WTC11 (cell line): ENCODE measurements around the gene TNS3. TPM values are rescaled to one million over a fixed set of nuclear protein-coding genes. Genes with fewer than 3 reads are reported as not detected.

ENCODE experiments used
- ATAC-seq: fragments of 200-7000 bp; cut with Tn5 transposase; 2 replicates; pipeline ENCODE4 v1.10.0; 2021; ENCODE audit warnings: mild to moderate bottlenecking, moderate library complexity
- CTCF ChIA-PET: fragments of 300-600 bp; sonication (Branson Sonifier 250); formaldehyde crosslinking; loops from one replicate; lab custom pipeline; 2021; ENCODE audit warnings: antibody characterized with exemption; lab: Charles Lee
- POLR2A ChIA-PET: fragments of 350-600 bp; sonication (Branson Sonifier 250); formaldehyde crosslinking; loops from one replicate; lab custom pipeline; 2021; ENCODE audit warnings: antibody characterized with exemption; lab: Charles Lee
- DNase-seq: peaks from one replicate; pipeline ENCODE4 v3.0.0; 2021; ENCODE audit warnings: low spot score
- H3K27ac Mint-ChIP-seq: 2 replicates; pipeline ENCODE4 v1.8.0; 2021; ENCODE audit warnings: mixed read lengths
- H3K27me3 Mint-ChIP-seq: 2 replicates; pipeline ENCODE4 v1.8.0; 2021; ENCODE audit warnings: low read depth, mild to moderate bottlenecking, moderate library complexity, mixed read lengths
- H3K36me3 Mint-ChIP-seq: 2 replicates; pipeline ENCODE4 v1.8.0; 2021; ENCODE audit warnings: mixed read lengths
- H3K4me1 Mint-ChIP-seq: 2 replicates; pipeline ENCODE4 v1.8.0; 2022; ENCODE audit warnings: mixed read lengths
- H3K4me3 Mint-ChIP-seq: 2 replicates; pipeline ENCODE4 v1.8.0; 2021; ENCODE audit warnings: mild to moderate bottlenecking, moderate library complexity, mixed read lengths
- H3K9me3 Mint-ChIP-seq: 2 replicates; pipeline ENCODE4 v1.8.0; 2021; ENCODE audit warnings: mixed read lengths
- CREM ChIP-seq: sonication (generic); formaldehyde crosslinking; IDR thresholded peaks from 2 replicates; pipeline ENCODE4 v1.8.1; 2022; ENCODE audit warnings: mild to moderate bottlenecking, missing genetic modification reagents, moderate library complexity
- EMX1 ChIP-seq: fragments of 250-450 bp; sonication (Bioruptor Pico); IDR thresholded peaks from 2 replicates; pipeline ENCODE4 v1.8.0; 2021; ENCODE audit warnings: mild to moderate bottlenecking
- FOXP1 ChIP-seq: sonication (generic); formaldehyde crosslinking; IDR thresholded peaks from 2 replicates; pipeline ENCODE4 v1.8.0; 2022; ENCODE audit warnings: missing genetic modification reagents, mild to moderate bottlenecking, moderate library complexity, borderline replicate concordance
- NFATC4 ChIP-seq: fragments of 250-450 bp; sonication (Bioruptor Pico); IDR thresholded peaks from 2 replicates; pipeline ENCODE4 v1.9.0; 2021; ENCODE audit warnings: mild to moderate bottlenecking
- NR1H2 ChIP-seq: sonication (generic); formaldehyde crosslinking; IDR thresholded peaks from 2 replicates; pipeline ENCODE4 v1.9.0; 2021; ENCODE audit warnings: mild to moderate bottlenecking, moderate library complexity, missing genetic modification reagents
- NR3C1 ChIP-seq: sonication (generic); formaldehyde crosslinking; conservative IDR thresholded peaks from 2 replicates; pipeline ENCODE4 v1.8.1; 2023; ENCODE audit warnings: low read depth, mild to moderate bottlenecking, missing genetic modification reagents
- RORB ChIP-seq: fragments of 250-450 bp; sonication (Bioruptor Pico); IDR thresholded peaks from 2 replicates; pipeline ENCODE4 v1.9.0; 2021; ENCODE audit warnings: mild to moderate bottlenecking
- SP1 ChIP-seq: sonication (generic); formaldehyde crosslinking; conservative IDR thresholded peaks from 2 replicates; pipeline ENCODE4 v1.8.1; 2022; ENCODE audit warnings: missing genetic modification reagents
- TEAD1 ChIP-seq: sonication (generic); formaldehyde crosslinking; IDR thresholded peaks from 2 replicates; pipeline ENCODE4 v1.8.0; 2022; ENCODE audit warnings: mild to moderate bottlenecking, missing genetic modification reagents
- ZBTB21 ChIP-seq: sonication (generic); formaldehyde crosslinking; IDR thresholded peaks from 2 replicates; pipeline ENCODE4 v1.8.1; 2023; ENCODE audit warnings: mild to moderate bottlenecking, missing genetic modification reagents, borderline replicate concordance
- ZMAT4 ChIP-seq: fragments of 250-450 bp; sonication (Bioruptor Pico); IDR thresholded peaks from 2 replicates; pipeline ENCODE4 v1.9.0; 2021; ENCODE audit warnings: mild to moderate bottlenecking
- ZNF423 ChIP-seq: fragments of 250-450 bp; sonication (Bioruptor Pico); IDR thresholded peaks from 2 replicates; pipeline ENCODE4 v2.1.2; 2022; ENCODE audit warnings: mild to moderate bottlenecking, moderate library complexity
- total RNA-seq: library from RNA; stranded (reverse); gene quantifications from 3 replicates; pipeline ENCODE4 v1.2.3, GENCODE V29; 2021
- TF ChIP-seq, protein P1 (sequence below): sonication (generic); formaldehyde crosslinking; IDR thresholded peaks from 2 replicates; pipeline ENCODE4 v1.8.1; 2023; ENCODE audit warnings: mild to moderate bottlenecking, missing genetic modification reagents
- TF ChIP-seq, protein P2 (sequence below): sonication (generic); formaldehyde crosslinking; conservative IDR thresholded peaks from 2 replicates; pipeline ENCODE4 v1.8.1; 2023; ENCODE audit warnings: mild to moderate bottlenecking, low read depth, missing genetic modification reagents, moderate library complexity
- TF ChIP-seq, protein P3 (sequence below): fragments of 250-450 bp; sonication (Bioruptor Pico); IDR thresholded peaks from 2 replicates; pipeline ENCODE4 v1.9.0; 2021; ENCODE audit warnings: moderate library complexity, mild to moderate bottlenecking, inconsistent platforms, borderline replicate concordance
- TF ChIP-seq, protein P4 (sequence below): fragments of 250-450 bp; sonication (Bioruptor Pico); IDR thresholded peaks from 2 replicates; pipeline ENCODE4 v1.9.0; 2021; ENCODE audit warnings: mild to moderate bottlenecking, borderline replicate concordance
- TF ChIP-seq, protein P5 (sequence below): sonication (generic); formaldehyde crosslinking; IDR thresholded peaks from 2 replicates; pipeline ENCODE4 v1.8.0; 2022; ENCODE audit warnings: mild to moderate bottlenecking, missing genetic modification reagents
- TF ChIP-seq, protein P6 (sequence below): sonication (generic); formaldehyde crosslinking; IDR thresholded peaks from 2 replicates; pipeline ENCODE4 v1.8.0; 2022; ENCODE audit warnings: missing genetic modification reagents

TNS3 gene
- total RNA-seq, 1 experiment from 2014 or later: 37.7 TPM

- CTCF ChIA-PET: interaction anchor here (1.7 kb wide), 1 partner anchor 61 kb away, joined by 7 read pairs; no protein-coding TSS in a partner anchor
These were observed 255.1 kb downstream of the TNS3 start for GRCh38 chr7:47326808-47327207.

DNA sequence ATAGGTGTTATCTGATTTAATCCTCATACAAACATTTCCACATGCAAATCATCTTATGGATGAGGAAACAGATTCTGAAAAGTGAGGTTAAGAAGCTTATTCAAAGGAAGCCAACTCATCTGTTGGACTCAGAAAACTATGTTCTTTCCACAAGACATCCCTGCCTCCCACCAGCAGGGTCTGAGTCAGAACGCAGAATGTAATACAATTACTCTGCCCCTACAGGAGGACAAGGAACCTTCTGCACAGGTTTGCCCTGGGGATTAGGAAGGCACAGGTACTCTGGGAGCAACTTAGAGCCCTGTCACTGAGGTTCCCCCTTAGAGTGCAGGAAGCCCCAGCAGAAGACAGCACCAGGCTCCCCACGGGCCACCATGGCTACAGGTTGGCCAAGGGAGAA, 255.7 kb downstream of the TNS3 start:
- Mint-ChIP-seq H3K4me1 (peaks cover 53% of the 10 kb centered on the region), H3K4me3 (no peak overlapping the region), H3K27me3 (no peaks in the 10 kb centered on the region), H3K27ac (no peak overlapping the region), H3K36me3 (no peaks in the 10 kb centered on the region; the same call in 1 of the 2 replicates), H3K9me3 (no peaks in the 10 kb centered on the region)
- ChIA-PET CTCF (interaction anchor here (1.0 to 1.7 kb wide), 2 partner anchors 25 to 60 kb away, joined by 3 to 7 read pairs; no protein-coding TSS in a partner anchor), POLR2A (no interaction called here)
- ATAC-seq (peak; percentile 6; the same call in 1 of the 2 replicates), DNase-seq (no peak)
- TF ChIP-seq, protein P1, sequence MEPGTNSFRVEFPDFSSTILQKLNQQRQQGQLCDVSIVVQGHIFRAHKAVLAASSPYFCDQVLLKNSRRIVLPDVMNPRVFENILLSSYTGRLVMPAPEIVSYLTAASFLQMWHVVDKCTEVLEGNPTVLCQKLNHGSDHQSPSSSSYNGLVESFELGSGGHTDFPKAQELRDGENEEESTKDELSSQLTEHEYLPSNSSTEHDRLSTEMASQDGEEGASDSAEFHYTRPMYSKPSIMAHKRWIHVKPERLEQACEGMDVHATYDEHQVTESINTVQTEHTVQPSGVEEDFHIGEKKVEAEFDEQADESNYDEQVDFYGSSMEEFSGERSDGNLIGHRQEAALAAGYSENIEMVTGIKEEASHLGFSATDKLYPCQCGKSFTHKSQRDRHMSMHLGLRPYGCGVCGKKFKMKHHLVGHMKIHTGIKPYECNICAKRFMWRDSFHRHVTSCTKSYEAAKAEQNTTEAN (CRISPR knock-in tag): no peak
- TF ChIP-seq SP1 (no peak), RORB (CRISPR knock-in tag) (no peak), ZMAT4 (CRISPR knock-in tag) (no peak), ZBTB21 (CRISPR knock-in tag) (no peak), TEAD1 (CRISPR knock-in tag) (no peak), EMX1 (CRISPR knock-in tag) (no peak), NR3C1 (CRISPR knock-in tag) (no peak), FOXP1 (CRISPR knock-in tag) (no peak), NR1H2 (no peak), ZNF423 (no peak)
- TF ChIP-seq, protein P2, sequence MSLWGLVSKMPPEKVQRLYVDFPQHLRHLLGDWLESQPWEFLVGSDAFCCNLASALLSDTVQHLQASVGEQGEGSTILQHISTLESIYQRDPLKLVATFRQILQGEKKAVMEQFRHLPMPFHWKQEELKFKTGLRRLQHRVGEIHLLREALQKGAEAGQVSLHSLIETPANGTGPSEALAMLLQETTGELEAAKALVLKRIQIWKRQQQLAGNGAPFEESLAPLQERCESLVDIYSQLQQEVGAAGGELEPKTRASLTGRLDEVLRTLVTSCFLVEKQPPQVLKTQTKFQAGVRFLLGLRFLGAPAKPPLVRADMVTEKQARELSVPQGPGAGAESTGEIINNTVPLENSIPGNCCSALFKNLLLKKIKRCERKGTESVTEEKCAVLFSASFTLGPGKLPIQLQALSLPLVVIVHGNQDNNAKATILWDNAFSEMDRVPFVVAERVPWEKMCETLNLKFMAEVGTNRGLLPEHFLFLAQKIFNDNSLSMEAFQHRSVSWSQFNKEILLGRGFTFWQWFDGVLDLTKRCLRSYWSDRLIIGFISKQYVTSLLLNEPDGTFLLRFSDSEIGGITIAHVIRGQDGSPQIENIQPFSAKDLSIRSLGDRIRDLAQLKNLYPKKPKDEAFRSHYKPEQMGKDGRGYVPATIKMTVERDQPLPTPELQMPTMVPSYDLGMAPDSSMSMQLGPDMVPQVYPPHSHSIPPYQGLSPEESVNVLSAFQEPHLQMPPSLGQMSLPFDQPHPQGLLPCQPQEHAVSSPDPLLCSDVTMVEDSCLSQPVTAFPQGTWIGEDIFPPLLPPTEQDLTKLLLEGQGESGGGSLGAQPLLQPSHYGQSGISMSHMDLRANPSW: no peak
- TF ChIP-seq, protein P3, sequence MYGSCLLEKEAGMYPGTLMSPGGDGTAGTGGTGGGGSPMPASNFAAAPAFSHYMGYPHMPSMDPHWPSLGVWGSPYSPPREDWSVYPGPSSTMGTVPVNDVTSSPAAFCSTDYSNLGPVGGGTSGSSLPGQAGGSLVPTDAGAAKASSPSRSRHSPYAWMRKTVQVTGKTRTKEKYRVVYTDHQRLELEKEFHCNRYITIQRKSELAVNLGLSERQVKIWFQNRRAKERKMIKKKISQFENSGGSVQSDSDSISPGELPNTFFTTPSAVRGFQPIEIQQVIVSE (CRISPR knock-in tag): no peak
- TF ChIP-seq, protein P4, sequence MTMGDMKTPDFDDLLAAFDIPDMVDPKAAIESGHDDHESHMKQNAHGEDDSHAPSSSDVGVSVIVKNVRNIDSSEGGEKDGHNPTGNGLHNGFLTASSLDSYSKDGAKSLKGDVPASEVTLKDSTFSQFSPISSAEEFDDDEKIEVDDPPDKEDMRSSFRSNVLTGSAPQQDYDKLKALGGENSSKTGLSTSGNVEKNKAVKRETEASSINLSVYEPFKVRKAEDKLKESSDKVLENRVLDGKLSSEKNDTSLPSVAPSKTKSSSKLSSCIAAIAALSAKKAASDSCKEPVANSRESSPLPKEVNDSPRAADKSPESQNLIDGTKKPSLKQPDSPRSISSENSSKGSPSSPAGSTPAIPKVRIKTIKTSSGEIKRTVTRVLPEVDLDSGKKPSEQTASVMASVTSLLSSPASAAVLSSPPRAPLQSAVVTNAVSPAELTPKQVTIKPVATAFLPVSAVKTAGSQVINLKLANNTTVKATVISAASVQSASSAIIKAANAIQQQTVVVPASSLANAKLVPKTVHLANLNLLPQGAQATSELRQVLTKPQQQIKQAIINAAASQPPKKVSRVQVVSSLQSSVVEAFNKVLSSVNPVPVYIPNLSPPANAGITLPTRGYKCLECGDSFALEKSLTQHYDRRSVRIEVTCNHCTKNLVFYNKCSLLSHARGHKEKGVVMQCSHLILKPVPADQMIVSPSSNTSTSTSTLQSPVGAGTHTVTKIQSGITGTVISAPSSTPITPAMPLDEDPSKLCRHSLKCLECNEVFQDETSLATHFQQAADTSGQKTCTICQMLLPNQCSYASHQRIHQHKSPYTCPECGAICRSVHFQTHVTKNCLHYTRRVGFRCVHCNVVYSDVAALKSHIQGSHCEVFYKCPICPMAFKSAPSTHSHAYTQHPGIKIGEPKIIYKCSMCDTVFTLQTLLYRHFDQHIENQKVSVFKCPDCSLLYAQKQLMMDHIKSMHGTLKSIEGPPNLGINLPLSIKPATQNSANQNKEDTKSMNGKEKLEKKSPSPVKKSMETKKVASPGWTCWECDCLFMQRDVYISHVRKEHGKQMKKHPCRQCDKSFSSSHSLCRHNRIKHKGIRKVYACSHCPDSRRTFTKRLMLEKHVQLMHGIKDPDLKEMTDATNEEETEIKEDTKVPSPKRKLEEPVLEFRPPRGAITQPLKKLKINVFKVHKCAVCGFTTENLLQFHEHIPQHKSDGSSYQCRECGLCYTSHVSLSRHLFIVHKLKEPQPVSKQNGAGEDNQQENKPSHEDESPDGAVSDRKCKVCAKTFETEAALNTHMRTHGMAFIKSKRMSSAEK (CRISPR knock-in tag): no peak
- TF ChIP-seq, protein P5, sequence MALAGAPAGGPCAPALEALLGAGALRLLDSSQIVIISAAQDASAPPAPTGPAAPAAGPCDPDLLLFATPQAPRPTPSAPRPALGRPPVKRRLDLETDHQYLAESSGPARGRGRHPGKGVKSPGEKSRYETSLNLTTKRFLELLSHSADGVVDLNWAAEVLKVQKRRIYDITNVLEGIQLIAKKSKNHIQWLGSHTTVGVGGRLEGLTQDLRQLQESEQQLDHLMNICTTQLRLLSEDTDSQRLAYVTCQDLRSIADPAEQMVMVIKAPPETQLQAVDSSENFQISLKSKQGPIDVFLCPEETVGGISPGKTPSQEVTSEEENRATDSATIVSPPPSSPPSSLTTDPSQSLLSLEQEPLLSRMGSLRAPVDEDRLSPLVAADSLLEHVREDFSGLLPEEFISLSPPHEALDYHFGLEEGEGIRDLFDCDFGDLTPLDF: no peak

More at GRCh38 chr7:47326808-47327207, 255.1 kb downstream of the TNS3 start:
- DNase-seq (no peak), ATAC-seq (no peak)
- H3K4me3 Mint-ChIP-seq: no peak overlapping the region
- no peak overlapping the region; the same call in 1 of the 2 replicates for H3K27ac Mint-ChIP-seq
- POLR2A ChIA-PET: no interaction called here
- H3K36me3 Mint-ChIP-seq: no peaks in the 10 kb centered on the region
- TF ChIP-seq NFATC4 (CRISPR knock-in tag) (no peak), CREM (no peak)
- TF ChIP-seq, protein P6, sequence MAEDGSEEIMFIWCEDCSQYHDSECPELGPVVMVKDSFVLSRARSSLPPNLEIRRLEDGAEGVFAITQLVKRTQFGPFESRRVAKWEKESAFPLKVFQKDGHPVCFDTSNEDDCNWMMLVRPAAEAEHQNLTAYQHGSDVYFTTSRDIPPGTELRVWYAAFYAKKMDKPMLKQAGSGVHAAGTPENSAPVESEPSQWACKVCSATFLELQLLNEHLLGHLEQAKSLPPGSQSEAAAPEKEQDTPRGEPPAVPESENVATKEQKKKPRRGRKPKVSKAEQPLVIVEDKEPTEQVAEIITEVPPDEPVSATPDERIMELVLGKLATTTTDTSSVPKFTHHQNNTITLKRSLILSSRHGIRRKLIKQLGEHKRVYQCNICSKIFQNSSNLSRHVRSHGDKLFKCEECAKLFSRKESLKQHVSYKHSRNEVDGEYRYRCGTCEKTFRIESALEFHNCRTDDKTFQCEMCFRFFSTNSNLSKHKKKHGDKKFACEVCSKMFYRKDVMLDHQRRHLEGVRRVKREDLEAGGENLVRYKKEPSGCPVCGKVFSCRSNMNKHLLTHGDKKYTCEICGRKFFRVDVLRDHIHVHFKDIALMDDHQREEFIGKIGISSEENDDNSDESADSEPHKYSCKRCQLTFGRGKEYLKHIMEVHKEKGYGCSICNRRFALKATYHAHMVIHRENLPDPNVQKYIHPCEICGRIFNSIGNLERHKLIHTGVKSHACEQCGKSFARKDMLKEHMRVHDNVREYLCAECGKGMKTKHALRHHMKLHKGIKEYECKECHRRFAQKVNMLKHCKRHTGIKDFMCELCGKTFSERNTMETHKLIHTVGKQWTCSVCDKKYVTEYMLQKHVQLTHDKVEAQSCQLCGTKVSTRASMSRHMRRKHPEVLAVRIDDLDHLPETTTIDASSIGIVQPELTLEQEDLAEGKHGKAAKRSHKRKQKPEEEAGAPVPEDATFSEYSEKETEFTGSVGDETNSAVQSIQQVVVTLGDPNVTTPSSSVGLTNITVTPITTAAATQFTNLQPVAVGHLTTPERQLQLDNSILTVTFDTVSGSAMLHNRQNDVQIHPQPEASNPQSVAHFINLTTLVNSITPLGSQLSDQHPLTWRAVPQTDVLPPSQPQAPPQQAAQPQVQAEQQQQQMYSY: no peak
- H3K9me3 Mint-ChIP-seq: no peaks in the 10 kb centered on the region
- H3K27me3 Mint-ChIP-seq: no peaks in the 10 kb centered on the region
- H3K4me1 Mint-ChIP-seq: peaks cover 58% of the 10 kb centered on the region
